Neural progenitor cell (in vitro differentiated cells): ENCODE measurements around the gene SELENOO. TPM values are rescaled to one million over a fixed set of nuclear protein-coding genes. Genes with fewer than 3 reads are reported as not detected.

Source experiments
- DNase-seq: peaks from one replicate; pipeline ENCODE4 v3.0.0-alpha.2; 2016; ENCODE audit warnings: low spot score
- H2AFZ ChIP-seq: fragments of 200-600 bp; sonication (generic); replicated peaks from 2 replicates; pipeline ENCODE4 v1.6.1; 2016; ENCODE audit warnings: antibody characterized with exemption
- H3F3A ChIP-seq: fragments of 200-600 bp; sonication (generic); 2 replicates; pipeline ENCODE4 v1.6.1; 2016; ENCODE audit warnings: antibody characterized with exemption, low read depth
- H3K27ac ChIP-seq: fragments of 200-600 bp; sonication (generic); 2 replicates; pipeline ENCODE4 v1.5.1; 2016; ENCODE audit warnings: mild to moderate bottlenecking
- H3K27me3 ChIP-seq: fragments of 200-600 bp; sonication (generic); 2 replicates; pipeline ENCODE4 v1.6.1; 2016; ENCODE audit warnings: mild to moderate bottlenecking, moderate library complexity
- H3K36me3 ChIP-seq: fragments of 200-600 bp; sonication (generic); 2 replicates; pipeline ENCODE4 v1.5.1; 2016
- H3K4me1 ChIP-seq: fragments of 200-600 bp; sonication (generic); 2 replicates; pipeline ENCODE4 v1.6.1; 2016; ENCODE audit warnings: mixed run types
- H3K4me2 ChIP-seq: fragments of 200-600 bp; sonication (generic); 2 replicates; pipeline ENCODE4 v1.6.1; 2016
- H3K4me3 ChIP-seq: fragments of 200-600 bp; sonication (generic); 2 replicates; pipeline ENCODE4 v1.5.1; 2016
- H3K79me2 ChIP-seq: fragments of 200-600 bp; sonication (generic); 2 replicates; pipeline ENCODE4 v1.6.1; 2016; ENCODE audit warnings: low read depth
- H3K9ac ChIP-seq: fragments of 200-600 bp; sonication (generic); 2 replicates; pipeline ENCODE4 v1.6.1; 2016
- H3K9me3 ChIP-seq: fragments of 200-600 bp; sonication (generic); 2 replicates; pipeline ENCODE4 v1.5.1; 2016; ENCODE audit warnings: low read depth
- H4K20me1 ChIP-seq: fragments of 200-600 bp; sonication (generic); 2 replicates; pipeline ENCODE4 v1.6.1; 2016; ENCODE audit warnings: low read depth
- H3K27ac Mint-ChIP-seq: 3 replicates; pipeline ENCODE4 v1.8.0; 2021; ENCODE audit warnings: mixed read lengths
- H3K27me3 Mint-ChIP-seq: 2 replicates; pipeline ENCODE4 v1.8.0; 2022; ENCODE audit warnings: low read depth, mild to moderate bottlenecking, inconsistent platforms, moderate library complexity, mixed read lengths; ENCODE audit not compliant: insufficient read depth
- H3K36me3 Mint-ChIP-seq: 3 replicates; pipeline ENCODE4 v1.8.0; 2021; ENCODE audit warnings: mixed read lengths
- H3K4me1 Mint-ChIP-seq: 3 replicates; pipeline ENCODE4 v1.8.0; 2021; ENCODE audit warnings: mixed read lengths
- H3K4me3 Mint-ChIP-seq: 3 replicates; pipeline ENCODE4 v1.8.0; 2021; ENCODE audit warnings: mild to moderate bottlenecking, moderate library complexity, mixed read lengths
- H3K9me3 Mint-ChIP-seq: 3 replicates; pipeline ENCODE4 v1.8.0; 2020; ENCODE audit warnings: mixed read lengths
- CTCF ChIP-seq: fragments of 200-600 bp; sonication (generic); IDR thresholded peaks from 2 replicates; pipeline ENCODE4 v1.5.1; 2017; ENCODE audit warnings: antibody characterized with exemption, mild to moderate bottlenecking
- EZH2 ChIP-seq: fragments of 200-600 bp; sonication (generic); IDR thresholded peaks from 2 replicates; pipeline ENCODE4 v1.6.1; 2017; ENCODE audit warnings: antibody characterized with exemption, mild to moderate bottlenecking, moderate library complexity
- EZH2phosphoT487 ChIP-seq: fragments of 200-600 bp; sonication (generic); IDR thresholded peaks from 2 replicates; pipeline ENCODE4 v1.6.1; 2017; ENCODE audit warnings: antibody characterized with exemption
- total RNA-seq: library from RNA; depleted of rRNA; stranded (reverse); fragments of >200 nt; gene quantifications from 2 replicates; pipeline ENCODE4 v1.2.3, GENCODE V29; 2015; ENCODE audit warnings: low replicate concordance

SELENOO gene
- total RNA-seq, 1 donor from 2014 or later = 7.6 TPM

- H3K27ac ChIP-seq = no peak overlapping the region
- peaks cover 9% of the 10 kb centered on the region for H3K79me2 ChIP-seq
- H2AFZ ChIP-seq = no peak overlapping the region
- H3K36me3 ChIP-seq = no peaks in the 10 kb centered on the region
- Mint-ChIP-seq H3K9me3 (no peaks in the 10 kb centered on the region), H3K27me3 (peaks cover 6% of the 10 kb centered on the region), H3K27ac (no peak overlapping the region), H3K4me1 (no peaks in the 10 kb centered on the region), H3K4me3 (no peak overlapping the region), H3K36me3 (peaks cover 20% of the 10 kb centered on the region)
- H3K9ac ChIP-seq = no peak overlapping the region
- no peaks in the 10 kb centered on the region for H3K9me3 ChIP-seq
- H3K4me1 ChIP-seq = no peaks in the 10 kb centered on the region
- no peaks in the 10 kb centered on the region for H3K27me3 ChIP-seq
- TF ChIP-seq EZH2phosphoT487 (no peak), CTCF (no peak), EZH2 (no peak)
- H3K4me3 ChIP-seq = no peak overlapping the region
- no peaks in the 10 kb centered on the region for H4K20me1 ChIP-seq
- no peak for DNase-seq
- no peak overlapping the region for H3K4me2 ChIP-seq
- no peaks in the 10 kb centered on the region for H3F3A ChIP-seq
Measured at GRCh38 chr22:50218153-50218995, 17.6 kb downstream of the SELENOO start.

GRCh38 chr22:50218996-50219727, 18.4 kb downstream of the SELENOO start:
- H3K4me3 Mint-ChIP-seq = no peak overlapping the region
- Histone ChIP-seq H3K4me1 (no peaks in the 10 kb centered on the region), H2AFZ (no peak overlapping the region), H3K9me3 (no peaks in the 10 kb centered on the region), H3K4me3 (no peak overlapping the region), H3F3A (no peaks in the 10 kb centered on the region), H3K9ac (no peak overlapping the region), H3K27me3 (no peaks in the 10 kb centered on the region), H3K79me2 (peaks cover 2% of the 10 kb centered on the region), H4K20me1 (no peaks in the 10 kb centered on the region), H3K27ac (no peak overlapping the region), H3K4me2 (no peak overlapping the region), H3K36me3 (no peaks in the 10 kb centered on the region)
- no peaks in the 10 kb centered on the region for H3K4me1 Mint-ChIP-seq
- peaks cover 8% of the 10 kb centered on the region for H3K27me3 Mint-ChIP-seq
- H3K36me3 Mint-ChIP-seq = peaks cover 15% of the 10 kb centered on the region
- no peak for TF ChIP-seq EZH2
- no peak for TF ChIP-seq EZH2phosphoT487
- no peak for TF ChIP-seq CTCF
- no peak for DNase-seq
- H3K27ac Mint-ChIP-seq = no peak overlapping the region
- no peaks in the 10 kb centered on the region for H3K9me3 Mint-ChIP-seq

- Mint-ChIP-seq H3K36me3 (peaks cover 10% of the 10 kb centered on the region), H3K4me3 (no peak overlapping the region), H3K9me3 (no peaks in the 10 kb centered on the region), H3K27ac (no peak overlapping the region), H3K4me1 (no peaks in the 10 kb centered on the region), H3K27me3 (peaks cover 8% of the 10 kb centered on the region)
- no peak overlapping the region for H3K27ac ChIP-seq
- no peak overlapping the region for H3K4me2 ChIP-seq
- no peak for DNase-seq
- H4K20me1 ChIP-seq = no peaks in the 10 kb centered on the region
- H3K9me3 ChIP-seq = no peaks in the 10 kb centered on the region
- TF ChIP-seq EZH2phosphoT487 (no peak), EZH2 (no peak), CTCF (no peak)
- H3K4me3 ChIP-seq = no peak overlapping the region
- no peaks in the 10 kb centered on the region for H3K27me3 ChIP-seq
- no peak overlapping the region for H2AFZ ChIP-seq
- no peak overlapping the region for H3K9ac ChIP-seq
- no peaks in the 10 kb centered on the region for H3K36me3 ChIP-seq
- H3F3A ChIP-seq = no peaks in the 10 kb centered on the region
- H3K79me2 ChIP-seq = no peaks in the 10 kb centered on the region
- H3K4me1 ChIP-seq = no peaks in the 10 kb centered on the region
Measured at GRCh38 chr22:50219800-50220602, 19.2 kb downstream of the SELENOO start.
